CD8-positive, alpha-beta memory T cell (primary cell): ENCODE measurements around the gene TSPAN18. TPM values are rescaled to one million over a fixed set of nuclear protein-coding genes. Genes with fewer than 3 reads are reported as not detected.

Experiments used
- CTCF ChIA-PET: fragments of 350-600 bp; sonication (Branson Sonifier 250); formaldehyde crosslinking; loops from one replicate; lab custom pipeline; 2021; ENCODE audit warnings: antibody characterized with exemption; lab: Charles Lee
- POLR2A ChIA-PET: fragments of 350-600 bp; sonication (Branson Sonifier 250); formaldehyde crosslinking; loops from one replicate; lab custom pipeline; 2021; ENCODE audit warnings: antibody characterized with exemption; lab: Charles Lee
- DNase-seq, 5 donors: peaks; one replicate each; pipeline versions ENCODE4 v3.0.0 to v3.0.0-alpha.2; 2020 to 2022; ENCODE audit warnings: mixed read lengths in 1 of 5
- H3K27ac ChIP-seq: one replicate; pipeline ENCODE4 v1.7.0; 2013; ENCODE audit warnings: low read depth, mild to moderate bottlenecking, low read length, moderate library complexity
- H3K27me3 ChIP-seq: 2 replicates; pipeline ENCODE4 v1.7.0; 2013; ENCODE audit warnings: low read length, mild to moderate bottlenecking; ENCODE audit not compliant: insufficient read depth, poor library complexity, severe bottlenecking
- H3K36me3 ChIP-seq: 2 replicates; pipeline ENCODE4 v1.7.0; 2013; ENCODE audit warnings: mild to moderate bottlenecking, low read length, moderate library complexity; ENCODE audit not compliant: insufficient read depth
- H3K4me1 ChIP-seq: 2 replicates; pipeline ENCODE4 v1.7.0; 2013; ENCODE audit warnings: mild to moderate bottlenecking, low read length, moderate library complexity; ENCODE audit not compliant: insufficient read depth
- H3K4me3 ChIP-seq: 2 replicates; pipeline ENCODE4 v1.7.0; 2013; ENCODE audit warnings: mild to moderate bottlenecking, low read length
- H3K9me3 ChIP-seq: 2 replicates; pipeline ENCODE4 v1.7.0; 2013; ENCODE audit warnings: mild to moderate bottlenecking, low read length
- H3K27ac Mint-ChIP-seq, 8 donors: one replicate each; pipeline ENCODE4 v1.8.0; 2020 to 2021; ENCODE audit warnings: mixed read lengths in 8 of 8, mild to moderate bottlenecking in 6 of 8, inconsistent platforms in 3 of 8, moderate library complexity in 3 of 8
- H3K27me3 Mint-ChIP-seq, 2 donors: one replicate each; pipeline ENCODE4 v1.8.0; 2020 to 2021; ENCODE audit warnings: mixed read lengths in 2 of 2, mild to moderate bottlenecking in 1 of 2, moderate library complexity in 1 of 2
- H3K36me3 Mint-ChIP-seq, 3 donors: one replicate each; pipeline ENCODE4 v1.8.0; 2020 to 2021; ENCODE audit warnings: mixed read lengths in 3 of 3, inconsistent platforms in 1 of 3, mild to moderate bottlenecking in 1 of 3
- H3K4me1 Mint-ChIP-seq, 3 donors: one replicate each; pipeline ENCODE4 v1.8.0; 2020 to 2021; ENCODE audit warnings: mixed read lengths in 3 of 3, inconsistent platforms in 1 of 3, mild to moderate bottlenecking in 1 of 3
- H3K4me3 Mint-ChIP-seq, 7 donors: one replicate each; pipeline ENCODE4 v1.8.0; 2020 to 2021; ENCODE audit warnings: mixed read lengths in 7 of 7, mild to moderate bottlenecking in 6 of 7, moderate library complexity in 4 of 7, inconsistent platforms in 2 of 7
- H3K9me3 Mint-ChIP-seq, 5 donors: one replicate each; pipeline ENCODE4 v1.8.0; 2020 to 2022; ENCODE audit warnings: mixed read lengths in 5 of 5, mild to moderate bottlenecking in 3 of 5, moderate library complexity in 2 of 5, inconsistent platforms in 1 of 5
- polyA plus RNA-seq: library from polyadenylated mRNA; unstranded; fragments of 300-500 nt; fragmentation: Illumina TruSeq; gene quantifications from one replicate; pipeline ENCODE4 v1.2.3, GENCODE V29; 2021
- total RNA-seq, 2 experiments: library from RNA; stranded (reverse); gene quantifications; one replicate each; pipeline ENCODE4 v1.2.3, GENCODE V29; 2021

Gene TSPAN18
- total and polyA plus RNA-seq, 3 experiments from 2014 or later: 0.60 to 15.1 (median 1.2) TPM

DNA sequence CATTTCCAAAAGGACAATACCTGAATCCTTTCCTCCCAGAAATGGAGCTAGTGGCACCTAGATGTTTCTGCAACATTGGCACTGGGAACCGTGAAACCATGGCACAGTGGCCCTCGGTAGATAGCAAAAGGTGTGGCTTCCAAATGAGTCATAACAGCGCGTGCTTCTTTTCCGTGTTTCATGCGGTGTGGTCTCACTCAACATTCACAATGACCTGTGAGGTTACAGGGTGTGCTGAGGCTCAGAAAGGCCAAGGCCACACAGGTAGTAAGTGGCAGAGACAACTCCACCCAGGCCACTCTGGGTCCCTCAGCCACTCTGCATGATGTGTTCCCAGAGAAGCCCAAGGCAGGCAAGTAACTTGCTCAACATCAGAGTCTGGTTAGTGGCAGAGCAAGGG lies 156.5 kb downstream of the TSPAN18 start:
- Histone ChIP-seq H3K27ac (no peak overlapping the region), H3K36me3 (no peaks in the 10 kb centered on the region), H3K4me3 (no peak overlapping the region), H3K9me3 (no peaks in the 10 kb centered on the region), H3K27me3 (no peaks in the 10 kb centered on the region), H3K4me1 (no peaks in the 10 kb centered on the region)
- Mint-ChIP-seq H3K9me3 (no peaks in the 10 kb centered on the region), H3K27me3 (no peaks in the 10 kb centered on the region), H3K4me1 (peaks cover 2 to 12% (median 5%) of the 10 kb centered on the region in 3 donors), H3K27ac (peak overlapping the region in 2 of 8 donors; percentile 6 to 16), H3K36me3 (no peaks in the 10 kb centered on the region), H3K4me3 (peak overlapping the region in 1 of 7 donors; percentile 2)
- DNase-seq: no peak
- POLR2A ChIA-PET: no interaction called here
- CTCF ChIA-PET: no interaction called here

DNA sequence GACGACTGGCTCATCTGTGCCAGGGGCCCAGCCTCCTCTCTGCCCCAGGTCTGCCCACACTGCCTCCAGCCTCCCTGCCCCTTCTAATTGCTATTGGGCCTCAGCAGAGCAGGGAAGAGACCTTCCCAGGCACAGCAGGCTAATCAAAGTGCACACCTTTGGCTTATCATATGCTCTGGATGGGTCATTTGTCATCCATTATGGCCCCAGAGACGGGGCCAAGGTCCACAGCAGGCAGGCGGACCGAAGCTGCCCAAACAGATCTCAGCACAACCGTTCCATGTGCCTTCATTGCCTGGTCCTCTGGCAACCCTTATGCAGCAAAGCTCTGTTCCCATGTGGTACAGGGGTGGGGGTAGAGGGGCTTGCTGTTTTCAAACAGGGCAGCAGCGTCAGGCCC lies 157.3 kb downstream of the TSPAN18 start:
- Mint-ChIP-seq H3K4me1 (peaks cover 2 to 12% (median 5%) of the 10 kb centered on the region in 3 donors), H3K36me3 (no peaks in the 10 kb centered on the region), H3K27me3 (no peaks in the 10 kb centered on the region), H3K4me3 (no peak overlapping the region), H3K9me3 (no peaks in the 10 kb centered on the region), H3K27ac (peak overlapping the region in 1 of 8 donors; percentile 58)
- Histone ChIP-seq H3K4me1 (no peaks in the 10 kb centered on the region), H3K36me3 (no peaks in the 10 kb centered on the region), H3K27ac (no peak overlapping the region), H3K27me3 (no peaks in the 10 kb centered on the region), H3K4me3 (no peak overlapping the region), H3K9me3 (no peaks in the 10 kb centered on the region)
- ChIA-PET POLR2A (no interaction called here), CTCF (interaction anchor here (1.2 to 2.3 kb wide), 2 partner anchors 11 to 27 kb away, joined by 3 to 7 read pairs; no protein-coding TSS in a partner anchor)
- DNase-seq: no peak

DNA sequence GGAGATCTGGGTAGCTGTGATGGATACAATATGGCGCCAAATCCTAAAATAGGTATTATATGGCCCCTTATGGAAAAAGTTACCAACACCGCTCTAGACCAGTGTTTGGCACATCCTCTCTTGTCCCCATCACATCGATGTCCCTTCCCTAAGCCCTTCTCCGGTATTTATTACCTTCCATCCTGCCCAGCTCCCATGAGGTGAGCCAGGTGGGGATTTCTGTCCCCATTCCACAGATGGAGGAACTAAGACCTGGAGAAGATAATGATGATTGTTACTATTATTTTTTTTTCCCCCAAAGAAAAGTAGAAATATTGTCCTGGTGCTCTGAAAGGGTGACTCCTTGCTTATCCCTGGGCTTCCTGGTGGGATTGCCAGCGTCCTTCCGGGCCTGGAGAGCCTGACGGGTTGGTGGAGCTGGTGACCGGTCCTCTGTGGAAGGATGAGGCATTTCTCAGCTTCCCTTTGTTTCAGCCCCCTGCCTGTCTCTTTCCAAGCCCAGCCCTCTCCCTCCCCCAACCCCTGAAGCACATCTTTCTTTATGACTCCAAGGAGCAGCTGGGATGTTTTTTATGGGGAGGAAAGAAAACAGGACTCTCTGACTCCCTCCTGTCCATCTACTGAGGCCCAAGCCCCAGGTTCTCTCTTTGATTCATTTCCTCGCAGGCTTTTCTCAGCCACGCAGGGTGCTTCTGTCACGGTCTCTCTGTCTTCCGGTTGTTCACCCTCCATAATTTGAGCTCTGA lies 158.5 kb downstream of the TSPAN18 start:
- no peak overlapping the region for H3K4me3 ChIP-seq
- Mint-ChIP-seq H3K4me3 (no peak overlapping the region), H3K36me3 (no peaks in the 10 kb centered on the region), H3K27me3 (no peaks in the 10 kb centered on the region), H3K4me1 (peaks cover 2 to 12% (median 5%) of the 10 kb centered on the region in 3 donors), H3K9me3 (no peaks in the 10 kb centered on the region), H3K27ac (peak overlapping the region in 3 of 8 donors; percentile 14 to 54 (median 22))
- H3K27me3 ChIP-seq: no peaks in the 10 kb centered on the region
- no peak for DNase-seq
- no peaks in the 10 kb centered on the region for H3K36me3 ChIP-seq
- ChIA-PET CTCF (interaction anchor here (1.2 to 2.3 kb wide), 2 partner anchors 10 to 26 kb away, joined by 3 to 7 read pairs; no protein-coding TSS in a partner anchor), POLR2A (no interaction called here)
- no peaks in the 10 kb centered on the region for H3K4me1 ChIP-seq
- no peaks in the 10 kb centered on the region for H3K9me3 ChIP-seq
- H3K27ac ChIP-seq: no peak overlapping the region

- Mint-ChIP-seq H3K4me3 (no peak overlapping the region), H3K9me3 (no peaks in the 10 kb centered on the region)
- POLR2A ChIA-PET: no interaction called here
Measured at GRCh38 chr11:44885919-44886789, 159.4 kb downstream of the TSPAN18 start.

DNA sequence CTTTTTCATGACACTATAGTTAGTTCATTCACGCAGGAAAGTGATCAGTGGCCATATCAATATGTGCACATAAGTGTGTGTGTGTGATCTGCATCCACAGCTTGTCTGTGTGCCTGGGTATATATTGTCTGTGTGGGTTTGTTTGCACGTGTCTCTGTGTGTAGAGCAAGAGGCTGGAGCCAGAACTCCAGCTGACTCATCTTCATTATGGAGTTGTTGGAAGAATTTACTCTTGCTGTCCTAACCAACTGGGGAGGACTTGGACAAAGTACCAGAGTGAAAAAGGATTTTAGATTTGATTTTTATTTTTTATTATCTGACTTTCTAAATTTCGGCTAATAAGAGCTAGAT lies 160.0 kb downstream of the TSPAN18 start:
- Mint-ChIP-seq H3K4me1 (peaks cover 2 to 12% (median 5%) of the 10 kb centered on the region in 3 donors), H3K27ac (peak overlapping the region in 1 of 8 donors; percentile 9), H3K9me3 (no peaks in the 10 kb centered on the region), H3K4me3 (no peak overlapping the region), H3K27me3 (no peaks in the 10 kb centered on the region), H3K36me3 (no peaks in the 10 kb centered on the region)
- POLR2A ChIA-PET: no interaction called here
- H3K9me3 ChIP-seq: no peaks in the 10 kb centered on the region
- no peaks in the 10 kb centered on the region for H3K4me1 ChIP-seq
- CTCF ChIA-PET: no interaction called here
- no peak overlapping the region for H3K27ac ChIP-seq
- no peak for DNase-seq
- H3K4me3 ChIP-seq: no peak overlapping the region
- H3K36me3 ChIP-seq: no peaks in the 10 kb centered on the region
- H3K27me3 ChIP-seq: no peaks in the 10 kb centered on the region

More at GRCh38 chr11:44885919-44886789, 159.4 kb downstream of the TSPAN18 start:
- Mint-ChIP-seq H3K27me3 (no peaks in the 10 kb centered on the region), H3K36me3 (no peaks in the 10 kb centered on the region), H3K27ac (peak overlapping the region in 4 of 8 donors; percentile 21 to 54 (median 28)), H3K4me1 (peaks cover 2 to 12% (median 5%) of the 10 kb centered on the region in 3 donors)
- H3K4me1 ChIP-seq: no peaks in the 10 kb centered on the region
- H3K4me3 ChIP-seq: no peak overlapping the region
- no peaks in the 10 kb centered on the region for H3K27me3 ChIP-seq
- no peak overlapping the region for H3K27ac ChIP-seq
- no peak for DNase-seq
- H3K36me3 ChIP-seq: no peaks in the 10 kb centered on the region
- CTCF ChIA-PET: interaction anchor here (2.3 kb wide), 1 partner anchor 25 kb away, joined by 7 read pairs; no protein-coding TSS in a partner anchor
- H3K9me3 ChIP-seq: no peaks in the 10 kb centered on the region

DNA sequence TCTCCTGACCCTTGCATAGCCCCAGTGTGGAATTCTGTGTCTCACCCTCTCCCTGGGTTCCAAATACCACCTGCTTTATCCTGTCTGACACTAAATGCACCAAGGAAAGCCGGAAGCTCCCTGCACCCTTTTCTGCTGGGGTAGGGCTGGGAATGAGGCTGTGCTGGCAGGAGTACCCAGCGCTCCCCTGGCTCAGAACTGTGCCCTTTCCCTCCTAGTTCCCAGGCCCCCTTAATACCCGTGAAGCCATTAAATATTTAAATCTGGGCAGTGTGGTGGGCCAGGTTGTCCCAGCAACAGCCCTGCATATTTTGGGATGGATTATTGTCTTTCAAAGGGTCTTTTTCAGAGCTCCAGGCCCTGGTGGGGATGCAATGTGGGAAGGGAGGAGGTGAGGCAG lies 160.9 kb downstream of the TSPAN18 start:
- Mint-ChIP-seq H3K27me3 (no peaks in the 10 kb centered on the region), H3K4me1 (peaks cover 2 to 9% (median 5%) of the 10 kb centered on the region in 3 donors), H3K36me3 (no peaks in the 10 kb centered on the region), H3K27ac (no peak overlapping the region), H3K9me3 (no peaks in the 10 kb centered on the region), H3K4me3 (no peak overlapping the region)
- ChIA-PET POLR2A (no interaction called here), CTCF (interaction anchor here (1.3 kb wide), 1 partner anchor 24 kb away, joined by 5 read pairs; no protein-coding TSS in a partner anchor)
- Histone ChIP-seq H3K4me1 (no peaks in the 10 kb centered on the region), H3K27me3 (no peaks in the 10 kb centered on the region), H3K4me3 (no peak overlapping the region), H3K9me3 (no peaks in the 10 kb centered on the region), H3K36me3 (no peaks in the 10 kb centered on the region), H3K27ac (no peak overlapping the region)
- no peak for DNase-seq

GRCh38 chr11:44889266-44889665 lies 162.5 kb downstream of the TSPAN18 start:
- Mint-ChIP-seq H3K4me1 (peaks cover 0 to 2% (median 0%) of the 10 kb centered on the region in 3 donors), H3K9me3 (no peaks in the 10 kb centered on the region), H3K27ac (no peak overlapping the region), H3K4me3 (no peak overlapping the region), H3K36me3 (no peaks in the 10 kb centered on the region), H3K27me3 (no peaks in the 10 kb centered on the region)
- H3K27ac ChIP-seq: no peak overlapping the region
- H3K36me3 ChIP-seq: no peaks in the 10 kb centered on the region
- H3K27me3 ChIP-seq: no peaks in the 10 kb centered on the region
- no peak for DNase-seq
- ChIA-PET POLR2A (no interaction called here), CTCF (interaction anchor here (1.5 kb wide), 1 partner anchor 163 kb away, joined by 3 read pairs; the partner anchor contains the start of gene TSPAN18)
- no peaks in the 10 kb centered on the region for H3K4me1 ChIP-seq
- no peaks in the 10 kb centered on the region for H3K9me3 ChIP-seq
- no peak overlapping the region for H3K4me3 ChIP-seq
